GOT3 (cell line): Measurements from ENCODE around the gene CWC22.
"Not testable (repeated sequence)": the region's sequence is repeated elsewhere in the genome, so short reads cannot be mapped to it uniquely, and the experiment has no call there.

Source experiments
- DNase-seq: peaks from one replicate; lab custom pipeline; 2025; ENCODE audit warnings: mixed read lengths; lab: John Stamatoyannopoulos, UW

CWC22 gene

DNA sequence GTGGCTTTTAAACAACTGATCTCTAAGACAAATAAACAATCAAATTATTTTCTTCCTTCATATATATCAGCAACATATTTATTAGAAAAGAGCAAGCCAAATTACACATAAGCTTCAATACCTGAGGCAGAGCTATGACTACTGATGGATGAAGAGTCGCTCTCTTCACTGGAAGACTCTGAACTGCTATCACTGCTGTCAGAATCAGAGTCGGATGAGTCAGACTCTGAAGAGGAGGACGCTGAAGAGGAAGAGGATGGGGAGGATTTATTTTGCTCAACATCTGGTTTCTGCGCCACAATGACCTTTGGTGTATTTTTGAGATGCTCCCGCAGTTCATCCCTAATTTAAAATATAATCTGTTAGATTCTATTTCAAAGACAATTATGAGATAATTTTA is 56.7 kb downstream of the CWC22 start:
- no peak for DNase-seq

DNA sequence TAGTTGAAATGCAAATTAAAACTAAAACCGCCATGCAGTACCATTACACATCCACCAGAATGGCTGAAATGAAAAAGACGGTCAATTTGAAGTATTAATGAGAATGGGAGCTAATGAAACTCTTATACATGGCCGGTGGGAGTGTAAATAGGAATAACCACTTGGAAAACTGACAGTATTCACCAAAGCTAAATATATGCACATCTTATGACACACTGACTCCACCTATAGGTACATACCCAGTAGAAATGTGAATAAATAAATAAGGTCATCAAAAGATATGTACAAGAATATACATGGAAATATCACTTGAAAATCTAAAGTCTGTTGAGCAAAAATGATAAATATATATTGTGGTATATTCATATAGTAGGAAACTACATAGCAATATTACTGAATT is 57.7 kb downstream of the CWC22 start:
- no peak for DNase-seq

DNA sequence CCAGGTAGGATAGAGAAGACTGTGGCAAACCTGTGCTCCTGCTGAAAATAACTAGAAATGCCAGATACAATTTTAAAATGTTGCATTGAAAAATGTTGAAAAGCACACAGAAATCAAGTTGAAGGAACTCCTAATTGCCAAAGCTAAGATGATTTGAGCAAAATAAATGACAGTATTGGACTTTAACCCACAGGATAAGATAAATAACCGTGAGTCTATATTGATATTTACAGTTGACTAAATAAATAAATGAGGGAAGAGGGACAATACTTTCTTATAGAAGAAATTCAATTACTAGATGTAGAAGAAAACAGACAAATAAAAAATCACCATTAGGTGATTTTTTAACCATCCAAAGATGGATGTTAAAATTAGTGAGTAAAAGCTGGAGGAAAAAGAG is 59.0 kb downstream of the CWC22 start:
- DNase-seq = no peak

DNA sequence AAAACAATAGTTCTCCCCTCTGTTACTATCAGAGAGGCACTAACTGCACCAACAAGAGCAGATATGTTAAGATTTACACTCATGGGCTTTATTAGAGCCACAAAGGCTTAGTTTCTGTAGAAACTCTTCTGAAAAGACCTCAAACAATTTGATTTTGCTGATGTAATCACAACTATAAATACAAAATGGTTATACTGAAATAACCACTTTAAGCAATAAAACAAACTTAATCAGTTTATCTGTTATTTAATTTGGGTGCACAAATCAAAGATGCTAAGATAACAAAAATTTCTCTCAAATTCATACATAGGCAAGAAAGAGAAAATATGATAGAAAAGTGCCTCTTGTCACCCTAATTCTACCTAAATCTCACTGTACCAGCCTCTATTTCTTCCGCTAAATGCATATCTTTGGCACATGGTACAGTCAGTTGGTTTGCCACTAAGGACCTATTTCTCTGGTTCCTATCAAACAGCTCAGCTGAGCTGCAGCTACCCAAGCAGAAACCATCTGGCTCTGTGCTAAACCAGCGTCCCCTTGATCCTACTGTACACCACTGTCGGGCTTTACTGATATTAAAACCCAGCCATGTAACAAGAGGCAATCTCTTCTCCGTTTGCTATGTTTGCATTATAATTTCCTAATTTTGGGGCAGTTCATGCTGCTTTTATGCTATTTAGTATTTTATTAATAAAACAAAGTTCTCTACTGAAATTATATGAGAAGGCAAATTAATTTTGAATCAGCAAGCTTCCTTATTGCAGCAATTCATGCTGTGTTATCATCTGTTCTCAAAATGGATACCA is 60.1 kb downstream of the CWC22 start:
- DNase-seq = no peak

DNA sequence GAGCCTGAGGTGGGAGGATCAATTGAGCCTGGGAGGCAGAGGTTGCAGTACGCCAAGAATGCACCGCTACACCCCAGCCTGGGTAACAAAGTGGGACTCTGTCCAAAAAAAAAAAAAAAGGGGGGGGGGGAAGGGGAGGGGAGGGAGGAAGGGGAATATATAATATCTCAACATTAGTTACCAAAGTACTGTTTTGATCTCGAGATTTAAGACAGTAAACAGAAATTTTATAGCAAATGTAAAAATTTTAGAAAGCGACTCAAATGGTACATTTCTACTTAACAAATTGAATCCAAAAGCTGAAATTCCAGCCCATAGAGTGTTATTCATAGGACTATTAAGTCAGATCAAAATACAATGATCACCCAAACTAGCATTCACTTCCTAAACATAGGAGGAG is 60.8 kb downstream of the CWC22 start:
- no peak for DNase-seq

DNA sequence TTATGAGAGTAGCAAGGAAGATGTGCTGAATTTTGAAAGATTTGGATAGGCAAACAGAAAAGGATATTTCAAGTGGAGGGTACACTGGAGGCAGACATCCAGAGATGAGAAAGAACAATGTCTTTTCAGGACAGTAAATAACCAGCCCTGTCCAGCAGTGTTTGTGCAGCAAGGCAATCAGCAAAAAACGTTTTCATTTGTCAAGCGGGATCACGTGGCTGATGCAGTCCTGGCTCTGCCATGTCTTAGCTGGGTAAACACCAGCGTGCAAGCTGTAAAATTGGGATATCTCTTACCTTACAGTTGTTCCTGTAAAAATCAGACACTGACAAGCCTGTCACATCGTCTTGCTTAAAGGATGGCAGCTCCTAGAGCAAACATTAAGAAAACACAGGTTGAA is 67.8 kb downstream of the CWC22 start:
- no peak for DNase-seq

DNA sequence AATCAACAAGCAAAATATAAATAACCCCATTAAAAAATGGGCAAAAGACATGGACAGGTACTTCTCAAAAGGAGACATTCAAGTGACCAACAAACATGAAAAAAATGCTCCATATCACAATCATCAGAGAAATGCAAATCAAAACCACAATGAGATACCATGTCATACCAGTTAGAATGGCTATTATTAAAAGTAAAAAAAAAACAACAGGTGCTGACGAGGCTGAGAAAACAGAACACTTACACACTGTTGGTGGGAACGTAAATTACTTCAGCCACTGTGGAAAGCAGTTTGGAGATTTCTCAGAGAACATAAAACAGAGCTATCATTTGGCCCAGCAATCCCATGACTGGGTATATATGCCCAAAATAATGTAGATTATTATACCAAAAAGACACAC is 69.1 kb downstream of the CWC22 start:
- no peak for DNase-seq

DNA sequence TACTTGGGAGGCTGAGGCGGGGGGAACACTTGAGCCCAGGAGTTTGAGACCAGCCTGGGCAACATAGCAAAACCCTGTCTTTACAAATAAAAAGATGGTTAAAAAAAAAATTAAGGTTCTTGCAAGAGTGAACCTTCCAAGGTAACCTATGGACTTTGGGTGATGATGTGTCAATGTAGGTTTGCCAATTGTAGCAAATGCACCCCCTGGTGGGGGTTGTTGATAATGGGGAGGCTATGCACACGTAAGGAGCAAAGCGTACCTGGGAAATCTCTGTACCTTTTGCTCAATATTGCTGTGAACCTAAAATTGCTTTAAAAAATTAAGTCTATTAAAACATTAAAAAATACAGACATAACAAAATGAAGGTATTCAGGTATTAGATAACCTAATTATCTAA is 70.4 kb downstream of the CWC22 start:
- DNase-seq = no peak

DNA sequence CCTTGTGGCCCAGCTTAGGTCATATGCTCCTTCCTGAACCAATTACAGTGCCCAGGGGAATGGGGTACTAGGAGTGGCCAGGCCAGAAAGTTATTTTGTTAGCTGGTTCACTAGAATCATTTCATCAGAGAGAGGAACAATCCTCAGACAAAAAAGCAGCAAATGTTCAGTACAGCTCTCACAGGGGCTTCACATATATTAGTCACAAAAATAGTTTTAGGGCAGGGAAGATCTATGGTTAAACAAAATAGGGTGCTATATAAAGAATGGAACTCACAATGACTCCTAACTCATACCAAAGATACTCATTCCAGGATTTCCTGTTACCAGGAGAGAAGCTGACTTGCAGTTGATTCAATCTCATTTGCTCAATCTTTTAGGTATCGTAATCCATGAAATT is 71.0 kb downstream of the CWC22 start:
- no peak for DNase-seq

DNA sequence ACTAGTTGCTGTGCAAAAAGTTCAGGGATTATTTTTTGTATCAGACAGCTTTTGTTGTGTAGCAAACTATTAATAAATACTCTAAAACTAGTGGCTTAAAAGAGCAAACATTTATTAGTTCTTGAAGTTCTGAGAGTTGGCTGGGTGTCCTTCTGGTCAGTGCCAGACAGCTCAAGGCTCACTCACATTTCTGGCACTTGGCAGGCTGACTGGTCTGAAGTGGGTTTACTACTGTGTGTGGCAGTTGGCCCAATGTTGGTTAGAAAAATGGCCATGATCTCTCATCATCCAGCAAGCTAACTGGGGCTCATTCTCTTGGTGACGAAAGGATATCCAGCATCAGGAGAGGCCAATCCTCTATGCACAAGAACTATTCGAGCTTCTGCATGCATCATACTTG is 74.3 kb downstream of the CWC22 start:
- no peak for DNase-seq

DNA sequence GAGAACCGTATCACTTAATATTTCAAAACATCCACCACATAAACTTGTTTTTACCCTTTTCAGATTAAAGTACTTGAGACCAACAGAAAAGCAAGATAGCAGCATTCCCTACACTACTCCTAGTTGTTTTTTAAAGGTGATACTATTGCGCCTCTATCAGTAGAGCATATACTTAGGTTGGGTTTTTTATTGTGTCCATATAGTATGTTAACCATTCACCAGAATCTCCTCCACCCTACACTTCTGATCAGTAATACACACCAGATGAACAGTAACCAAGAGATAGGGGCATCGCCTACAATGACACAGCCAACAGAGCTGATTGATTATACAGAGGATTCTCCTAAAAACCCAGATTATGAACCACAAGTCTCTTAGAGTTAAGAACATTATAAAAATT is 75.6 kb downstream of the CWC22 start:
- DNase-seq = no peak

DNA sequence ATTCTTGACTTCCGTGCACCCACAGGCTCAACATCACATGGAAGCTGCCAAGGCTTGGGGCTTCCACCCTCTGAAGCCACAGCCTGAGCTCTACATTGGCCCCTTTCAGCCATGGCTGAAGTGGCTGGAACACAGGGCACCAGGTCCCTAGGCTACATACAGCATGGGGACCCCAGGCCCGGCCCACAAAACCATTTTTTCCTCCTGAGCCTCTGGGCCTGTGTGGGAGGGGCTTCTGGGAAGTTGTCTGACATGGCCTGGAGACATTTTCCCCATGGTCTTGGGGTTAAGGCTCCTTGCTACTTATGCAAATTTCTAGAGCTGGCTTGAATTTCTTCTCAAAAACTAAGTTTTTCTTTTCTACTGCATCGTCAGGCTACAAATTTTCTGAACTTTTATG is 77.1 kb downstream of the CWC22 start:
- DNase-seq = not testable (repeated sequence)

DNA sequence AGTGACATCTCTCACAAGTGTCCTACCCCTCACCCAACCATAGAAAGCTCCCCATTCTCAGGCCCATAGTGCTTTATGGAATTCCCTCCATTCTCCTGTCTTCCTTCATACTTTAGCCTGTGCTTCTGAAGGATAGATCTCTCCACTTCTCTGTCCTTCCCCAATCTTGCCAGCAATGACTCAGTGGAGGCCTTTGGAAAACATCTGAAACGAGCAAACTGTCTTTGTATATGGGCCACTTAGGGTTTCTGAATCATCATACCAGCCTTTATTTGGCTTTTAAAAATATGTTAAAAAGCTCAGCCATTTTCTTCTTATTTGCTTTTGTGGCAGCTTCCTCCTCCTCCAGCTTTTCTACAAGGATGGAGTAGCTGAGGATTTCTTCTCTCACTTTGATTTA is 80.1 kb downstream of the CWC22 start:
- DNase-seq = no peak

DNA sequence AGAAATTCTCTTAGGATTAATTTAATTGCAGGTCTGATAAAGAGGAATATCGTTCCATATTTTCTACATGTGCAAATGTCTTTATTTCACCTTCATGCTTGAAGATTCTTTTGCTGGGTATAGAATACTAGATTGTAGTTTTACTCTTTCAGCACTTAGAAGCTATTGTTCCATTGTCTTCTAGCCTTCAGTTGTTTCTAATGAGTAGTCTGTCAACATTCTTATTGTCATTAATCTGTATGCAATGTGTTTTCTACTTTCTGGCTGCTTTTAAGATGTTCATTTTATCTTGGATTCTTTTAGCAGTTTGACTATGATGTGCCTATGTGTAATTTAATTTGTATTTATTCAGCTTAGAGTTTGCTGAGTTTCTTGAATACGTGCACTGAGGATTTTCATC is 81.4 kb downstream of the CWC22 start:
- DNase-seq = no peak

DNA sequence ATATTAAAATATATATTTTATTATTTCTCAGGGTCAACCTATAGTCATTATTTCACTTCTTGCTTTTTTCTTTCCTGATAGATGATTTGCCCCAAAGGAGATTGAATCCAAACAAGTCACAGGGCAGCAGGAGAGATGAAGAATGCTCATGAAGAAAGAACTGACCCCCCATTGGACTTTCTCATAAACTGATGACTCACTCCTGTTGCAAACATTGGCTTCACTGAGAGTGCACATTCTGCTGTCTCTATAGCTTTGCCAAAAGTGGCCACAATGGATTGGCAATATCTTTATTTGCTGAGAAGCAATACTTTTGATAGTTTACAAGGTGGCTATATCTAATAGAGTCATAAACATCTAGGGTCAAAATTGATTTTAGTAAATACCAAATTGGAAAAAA is 89.8 kb downstream of the CWC22 start:
- no peak for DNase-seq

DNA sequence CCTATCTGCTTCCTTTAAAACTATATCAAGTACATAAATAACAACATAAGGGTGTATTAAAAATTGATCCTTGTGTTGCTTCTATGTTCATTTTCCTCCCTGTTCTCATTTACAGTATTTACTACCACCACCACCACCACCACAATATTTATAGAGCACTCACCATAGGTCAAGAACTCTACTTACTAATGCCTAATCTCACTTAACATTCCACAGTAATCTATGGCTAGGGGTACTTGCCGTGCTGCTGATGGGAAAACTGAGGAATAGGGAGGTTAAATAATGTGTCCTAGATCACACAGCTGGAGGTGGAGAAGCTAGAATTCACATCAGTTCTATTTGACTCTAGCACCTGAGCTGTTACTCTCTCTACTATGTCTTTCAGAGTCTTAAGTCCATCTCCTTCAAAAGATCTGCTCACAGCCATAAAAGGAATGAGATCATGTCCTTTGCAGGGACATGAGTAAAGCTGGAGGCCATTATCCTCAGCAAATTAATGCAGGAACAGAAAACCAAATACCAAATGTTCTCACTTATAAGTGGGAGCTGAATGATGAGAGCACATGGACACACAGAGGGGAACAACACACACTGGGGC is 91.6 kb downstream of the CWC22 start:
- no peak for DNase-seq

DNA sequence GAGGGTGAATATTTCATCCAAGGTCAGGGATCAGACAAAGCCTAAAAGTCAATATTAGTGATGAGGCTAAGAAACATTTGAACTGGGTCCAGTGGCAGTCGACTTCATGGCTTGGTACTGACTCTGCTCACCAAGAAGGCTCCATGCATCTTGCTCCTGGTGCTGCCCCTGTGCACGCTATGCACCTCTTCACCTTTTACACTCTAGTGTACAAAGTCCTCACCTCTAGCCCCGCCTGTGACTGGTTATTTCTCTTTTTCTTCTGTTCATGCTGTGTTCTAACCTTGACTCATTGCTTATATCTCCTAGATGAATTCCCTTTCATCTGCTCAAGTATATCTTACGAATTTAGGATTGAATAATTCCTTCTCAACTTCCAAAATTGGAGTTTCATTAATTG is 93.3 kb downstream of the CWC22 start:
- no peak for DNase-seq

DNA sequence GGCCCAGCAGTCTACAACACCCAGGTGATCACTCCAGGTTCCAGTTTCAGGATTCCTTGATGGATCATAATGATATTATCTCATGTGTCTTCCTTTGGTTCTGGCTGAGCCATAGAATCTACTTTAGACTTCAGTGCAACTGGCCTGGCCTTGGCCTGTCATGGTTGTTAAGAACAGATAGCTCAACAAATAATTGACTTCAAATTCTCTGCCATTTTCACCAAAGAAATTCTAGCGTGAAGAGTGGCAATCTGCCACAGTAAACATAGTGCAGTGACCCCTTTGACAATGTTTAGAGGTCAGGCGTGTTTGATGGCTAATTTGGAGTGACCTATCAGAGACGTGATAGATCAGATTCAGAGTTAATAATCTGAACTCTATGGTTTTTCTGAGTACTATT is 95.5 kb downstream of the CWC22 start:
- no peak for DNase-seq

DNA sequence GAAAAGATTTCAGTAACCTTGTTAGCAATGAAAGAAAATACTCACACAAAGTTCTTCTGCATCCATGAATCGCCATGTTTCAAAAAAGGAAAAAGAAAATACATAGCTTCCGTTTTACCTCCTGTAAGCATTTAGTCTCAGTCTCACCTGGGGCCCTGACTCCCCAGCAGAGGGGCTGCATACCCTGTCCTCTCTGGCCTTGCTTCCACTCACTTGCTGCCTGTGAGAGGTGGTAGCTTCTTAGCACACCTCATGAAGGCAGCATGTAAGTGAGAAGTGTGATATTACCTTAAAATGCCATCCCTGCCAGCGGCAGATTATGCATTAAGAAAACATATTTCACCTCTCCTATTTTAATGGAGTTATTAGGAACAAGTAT is 96.4 kb downstream of the CWC22 start:
- no peak for DNase-seq

DNA sequence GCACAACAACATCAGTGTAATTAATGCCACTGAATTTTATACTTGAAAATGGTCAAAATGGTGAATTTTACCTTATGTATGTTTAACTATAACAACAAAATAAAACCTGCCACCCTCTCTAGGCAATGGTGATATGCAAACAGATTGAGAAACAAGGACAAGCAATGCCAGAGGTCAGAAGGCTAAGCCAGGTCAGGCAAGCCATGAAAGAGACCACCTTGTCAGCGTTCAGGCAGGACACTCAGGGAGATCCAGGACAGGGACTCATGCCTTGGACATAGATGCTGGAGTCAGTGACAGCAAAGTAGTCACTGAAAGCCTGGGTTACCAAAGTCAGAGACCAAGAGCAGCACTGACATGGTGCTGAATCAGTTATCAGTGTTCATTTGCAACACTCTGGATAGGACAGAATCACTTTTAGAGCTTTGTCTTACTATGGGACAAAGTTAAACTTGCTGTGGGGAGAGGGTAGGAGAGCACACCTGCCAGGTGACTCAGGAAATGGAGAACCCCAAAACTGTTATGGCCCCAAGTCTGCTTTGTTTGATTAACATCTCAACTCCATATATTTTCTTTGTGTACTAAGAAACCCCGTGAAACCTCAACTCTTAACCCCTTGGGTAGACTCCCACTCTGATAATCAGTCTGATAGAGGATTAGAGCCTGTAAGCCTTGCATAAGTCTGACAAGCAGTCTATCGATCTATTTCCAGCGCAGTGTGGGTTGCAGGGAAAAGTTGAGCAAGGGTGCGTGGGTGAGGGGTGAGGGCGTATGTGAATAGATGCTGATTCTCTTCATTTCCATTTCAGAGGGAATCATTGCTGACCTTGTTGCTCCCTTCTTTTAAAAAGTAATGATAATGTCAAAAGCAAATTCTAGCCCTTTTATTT is 97.0 kb downstream of the CWC22 start:
- no peak for DNase-seq

DNA sequence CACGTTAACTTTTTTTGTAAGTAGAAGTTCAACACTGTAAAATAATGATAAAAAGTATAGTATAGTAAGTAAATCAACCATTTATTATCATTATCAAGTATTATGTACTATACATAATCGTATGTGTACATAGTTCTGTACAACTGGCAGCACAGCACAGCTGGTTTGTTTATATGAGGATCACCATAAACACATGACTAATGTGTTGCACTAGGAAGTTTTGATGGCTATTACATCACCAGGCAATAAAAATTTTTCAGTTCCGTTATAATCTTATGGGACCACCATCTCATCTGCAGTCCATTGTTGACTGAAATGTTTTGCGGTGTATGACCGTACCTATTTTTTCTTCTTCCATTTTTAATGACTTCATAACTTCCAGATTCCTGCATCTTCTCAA is 106.4 kb downstream of the CWC22 start:
- no peak for DNase-seq

DNA sequence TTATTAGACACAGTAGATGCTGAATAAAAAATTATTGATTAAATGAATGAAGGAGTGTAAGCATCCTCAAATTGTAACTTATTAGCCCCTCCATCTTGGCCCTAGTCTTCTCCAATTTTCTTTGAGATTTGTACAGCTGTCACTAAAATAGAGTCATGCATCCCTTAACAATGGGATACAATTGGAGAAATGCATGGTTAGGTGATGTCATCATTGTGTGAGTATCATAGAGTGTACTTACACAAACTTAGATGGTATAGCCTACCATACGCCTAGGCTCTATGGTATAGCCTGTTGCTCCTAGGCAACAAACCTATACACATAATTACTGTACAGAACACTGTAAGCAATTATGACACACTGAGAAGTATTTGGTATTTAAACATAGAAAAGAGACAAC is 107.4 kb downstream of the CWC22 start:
- DNase-seq = no peak

DNA sequence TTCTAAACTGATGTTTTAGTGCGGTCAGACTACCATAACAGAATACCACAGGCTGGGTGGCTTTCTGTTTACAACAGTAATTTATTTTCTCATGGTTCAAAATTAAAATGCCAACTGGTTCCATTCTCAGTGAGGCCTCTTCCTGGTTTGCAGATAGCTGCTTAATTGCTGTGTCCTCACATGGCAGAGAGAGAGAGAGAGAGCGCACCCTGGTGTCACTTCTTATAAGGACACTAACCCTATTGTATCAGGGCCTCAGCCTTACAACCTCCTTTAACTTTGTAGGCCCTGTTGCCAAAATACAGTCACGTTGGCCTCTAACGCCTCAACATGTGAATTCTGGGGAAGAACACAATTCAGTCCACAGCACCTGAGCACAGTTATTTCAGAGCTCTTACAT is 108.2 kb downstream of the CWC22 start:
- DNase-seq = no peak
